Activated CD8-positive, alpha-beta memory T cell treated with anti-CD3 and anti-CD28 coated beads, Interleukin-2, amount 10 ng/mL, durations not matched to agents 7 days and 5 days (primary cell): ENCODE results near the gene FAM107A. TPM values are rescaled to one million over a fixed set of nuclear protein-coding genes. Genes with fewer than 3 reads are reported as not detected.
A peak's percentile ranks its signal among the peaks of the same experiment; 100 is the strongest.

Experiments used
- ATAC-seq: fragments of 150-1000 bp; cut with Tn5 transposase; one replicate; pipeline ENCODE4 v1.10.0; 2021; ENCODE audit warnings: moderate library complexity
- CTCF ChIA-PET: fragments of 350-600 bp; sonication (Branson Sonifier 250); formaldehyde crosslinking; loops from one replicate; lab custom pipeline; 2021; ENCODE audit warnings: antibody characterized with exemption; lab: Charles Lee
- DNase-seq: peaks from one replicate; pipeline ENCODE4 v3.0.0-alpha.2; 2020
- H3K27ac Mint-ChIP-seq: one replicate; pipeline ENCODE4 v1.8.0; 2021; ENCODE audit warnings: mild to moderate bottlenecking, mixed read lengths
- H3K27me3 Mint-ChIP-seq: one replicate; pipeline ENCODE4 v1.8.0; 2021; ENCODE audit warnings: mixed read lengths
- H3K36me3 Mint-ChIP-seq: one replicate; pipeline ENCODE4 v1.8.0; 2021; ENCODE audit warnings: mild to moderate bottlenecking, mixed read lengths
- H3K4me1 Mint-ChIP-seq: one replicate; pipeline ENCODE4 v1.8.0; 2021; ENCODE audit warnings: mixed read lengths
- H3K4me3 Mint-ChIP-seq: one replicate; pipeline ENCODE4 v1.8.0; 2021; ENCODE audit warnings: mild to moderate bottlenecking, moderate library complexity, mixed read lengths
- H3K9me3 Mint-ChIP-seq: one replicate; pipeline ENCODE4 v1.8.0; 2022; ENCODE audit warnings: low read depth, mixed read lengths
- total RNA-seq, 2 experiments: library from RNA; stranded (reverse); gene quantifications; one replicate each; pipeline ENCODE4 v1.2.3, GENCODE V29; 2021

FAM107A gene
- total RNA-seq, 2 experiments from 2014 or later, result not detected

GRCh38 chr3:58585994-58586393 is 8.8 kb upstream of the FAM107A start:
- Mint-ChIP-seq H3K27ac (no peak overlapping the region), H3K36me3 (peaks cover 4% of the 10 kb centered on the region), H3K9me3 (peaks cover 2% of the 10 kb centered on the region), H3K27me3 (peaks cover 60% of the 10 kb centered on the region), H3K4me3 (peak overlapping the region; percentile 79), H3K4me1 (peaks cover 11% of the 10 kb centered on the region)
- ATAC-seq (no peak), DNase-seq (no peak)
- CTCF ChIA-PET, result interaction anchor here (0.8 to 1.3 kb wide), 4 partner anchors 16 to 53 kb away, joined by 3 to 9 read pairs (median 3); no protein-coding TSS in a partner anchor

DNA sequence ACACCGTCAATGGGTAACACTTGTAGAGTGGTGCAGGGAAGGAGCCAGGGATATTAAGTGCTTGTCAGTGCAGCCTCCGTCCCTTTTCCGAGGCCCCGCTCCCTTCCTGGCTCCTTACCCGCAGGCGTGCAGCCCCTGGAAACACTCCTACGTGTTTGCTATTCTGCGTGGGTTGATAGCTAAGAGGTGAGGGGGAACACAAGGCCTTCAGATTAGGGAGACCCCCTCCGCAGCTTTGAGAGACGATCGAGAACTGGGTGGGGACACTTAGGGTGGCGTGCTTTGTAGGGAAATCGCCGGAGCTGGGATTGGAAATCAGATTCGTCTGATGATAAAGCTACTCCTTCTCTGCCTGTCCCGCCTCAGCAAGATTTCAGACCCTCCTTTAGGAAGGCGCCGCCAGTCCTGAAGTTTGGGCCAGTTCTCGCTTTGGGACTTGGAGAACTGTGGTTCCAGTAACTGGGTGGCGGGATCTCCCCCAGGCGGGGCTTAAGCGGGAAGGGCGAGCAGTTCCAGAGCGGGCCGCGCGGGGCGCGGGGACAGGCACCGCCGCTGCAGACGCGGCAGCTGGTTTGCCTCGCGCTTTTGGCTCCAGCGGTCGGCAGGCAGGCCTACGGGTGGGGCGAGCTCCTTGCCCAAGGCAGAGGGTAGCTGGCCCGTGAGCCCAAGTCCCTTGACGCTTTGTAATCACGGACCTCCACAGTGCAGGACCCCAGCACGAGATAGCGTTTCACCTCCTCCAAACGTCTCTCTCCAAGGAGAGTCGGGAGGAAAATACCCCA is 8.0 kb upstream of the FAM107A start:
- peak; percentile 96 for ATAC-seq

DNA sequence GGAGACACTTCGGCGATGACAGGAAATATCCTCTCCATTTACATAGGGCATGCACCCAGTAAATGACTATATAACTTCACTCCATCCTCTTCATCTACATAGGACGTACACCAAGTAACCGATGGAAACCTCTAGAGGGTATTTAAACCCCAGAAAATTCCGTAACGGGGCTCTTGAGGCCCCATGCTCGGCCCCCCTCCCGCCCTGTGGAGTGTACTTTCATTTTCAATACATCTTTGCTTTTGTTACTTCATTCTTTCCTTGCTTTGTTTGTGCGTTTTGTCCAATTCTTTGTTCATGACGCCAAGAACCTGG is 7.5 kb upstream of the FAM107A start:
- Mint-ChIP-seq H3K36me3 (peaks cover 4% of the 10 kb centered on the region), H3K9me3 (peaks cover 2% of the 10 kb centered on the region), H3K27me3 (peaks cover 59% of the 10 kb centered on the region), H3K4me3 (peak overlapping the region; percentile 79), H3K4me1 (peaks cover 11% of the 10 kb centered on the region), H3K27ac (no peak overlapping the region)
- DNase-seq, result no peak
- CTCF ChIA-PET, result interaction anchor here (1.0 to 1.3 kb wide), 5 partner anchors 15 to 278 kb away, joined by 3 to 9 read pairs (median 3); partner anchors contain the start of genes HTD2 and RPP14
- ATAC-seq, result peak; percentile 17

More for the DNA sequence above, 8.0 kb upstream of the FAM107A start:
- Mint-ChIP-seq H3K4me3 (peak overlapping the region; percentile 79), H3K27me3 (peaks cover 60% of the 10 kb centered on the region), H3K27ac (no peak overlapping the region), H3K4me1 (peaks cover 11% of the 10 kb centered on the region), H3K36me3 (peaks cover 4% of the 10 kb centered on the region), H3K9me3 (peaks cover 2% of the 10 kb centered on the region)
- DNase-seq, result peak; percentile 66
- CTCF ChIA-PET, result interaction anchor here (0.8 to 1.3 kb wide), 6 partner anchors 15 to 279 kb away, joined by 3 to 9 read pairs (median 3); partner anchors contain the start of genes HTD2 and RPP14

- no peak overlapping the region for H3K27ac Mint-ChIP-seq
- DNase-seq (no peak), ATAC-seq (no peak)
- H3K36me3 Mint-ChIP-seq, result peaks cover 3% of the 10 kb centered on the region
- peaks cover 11% of the 10 kb centered on the region for H3K4me1 Mint-ChIP-seq
- H3K4me3 Mint-ChIP-seq, result no peak overlapping the region
- H3K9me3 Mint-ChIP-seq, result peaks cover 1% of the 10 kb centered on the region
- CTCF ChIA-PET, result interaction anchor here (1.2 to 1.4 kb wide), 2 partner anchors 12 to 13 kb away, joined by 3 to 4 read pairs; no protein-coding TSS in a partner anchor
- peaks cover 35% of the 10 kb centered on the region for H3K27me3 Mint-ChIP-seq
Measured at GRCh38 chr3:58581328-58582091, 4.3 kb upstream of the FAM107A start.

- H3K27ac Mint-ChIP-seq, result no peak overlapping the region
- CTCF ChIA-PET, result no interaction called here
- H3K4me3 Mint-ChIP-seq, result no peak overlapping the region
- H3K36me3 Mint-ChIP-seq, result no peaks in the 10 kb centered on the region
- DNase-seq (no peak), ATAC-seq (no peak)
- H3K9me3 Mint-ChIP-seq, result no peaks in the 10 kb centered on the region
- H3K4me1 Mint-ChIP-seq, result peaks cover 8% of the 10 kb centered on the region
- peaks cover 29% of the 10 kb centered on the region for H3K27me3 Mint-ChIP-seq
Measured at GRCh38 chr3:58580826-58581327, 3.7 kb upstream of the FAM107A start.

- H3K9me3 Mint-ChIP-seq, result no peaks in the 10 kb centered on the region
- no peak overlapping the region for H3K4me3 Mint-ChIP-seq
- DNase-seq, result no peak
- CTCF ChIA-PET, result no interaction called here
- no peak overlapping the region for H3K27ac Mint-ChIP-seq
- ATAC-seq, result no peak
- H3K4me1 Mint-ChIP-seq, result no peaks in the 10 kb centered on the region
- H3K36me3 Mint-ChIP-seq, result no peaks in the 10 kb centered on the region
- H3K27me3 Mint-ChIP-seq, result peaks cover 9% of the 10 kb centered on the region
Measured at GRCh38 chr3:58578873-58579272, 1.7 kb upstream of the FAM107A start.

GRCh38 chr3:58576716-58577115 is 475 bp downstream of the FAM107A start:
- Mint-ChIP-seq H3K4me1 (no peaks in the 10 kb centered on the region), H3K9me3 (no peaks in the 10 kb centered on the region), H3K4me3 (no peak overlapping the region), H3K27me3 (peaks cover 8% of the 10 kb centered on the region), H3K27ac (no peak overlapping the region), H3K36me3 (no peaks in the 10 kb centered on the region)
- ATAC-seq (no peak), DNase-seq (no peak)
- CTCF ChIA-PET, result interaction anchor here (1.9 kb wide), 1 partner anchor 54 kb away, joined by 7 read pairs; no protein-coding TSS in a partner anchor

DNA sequence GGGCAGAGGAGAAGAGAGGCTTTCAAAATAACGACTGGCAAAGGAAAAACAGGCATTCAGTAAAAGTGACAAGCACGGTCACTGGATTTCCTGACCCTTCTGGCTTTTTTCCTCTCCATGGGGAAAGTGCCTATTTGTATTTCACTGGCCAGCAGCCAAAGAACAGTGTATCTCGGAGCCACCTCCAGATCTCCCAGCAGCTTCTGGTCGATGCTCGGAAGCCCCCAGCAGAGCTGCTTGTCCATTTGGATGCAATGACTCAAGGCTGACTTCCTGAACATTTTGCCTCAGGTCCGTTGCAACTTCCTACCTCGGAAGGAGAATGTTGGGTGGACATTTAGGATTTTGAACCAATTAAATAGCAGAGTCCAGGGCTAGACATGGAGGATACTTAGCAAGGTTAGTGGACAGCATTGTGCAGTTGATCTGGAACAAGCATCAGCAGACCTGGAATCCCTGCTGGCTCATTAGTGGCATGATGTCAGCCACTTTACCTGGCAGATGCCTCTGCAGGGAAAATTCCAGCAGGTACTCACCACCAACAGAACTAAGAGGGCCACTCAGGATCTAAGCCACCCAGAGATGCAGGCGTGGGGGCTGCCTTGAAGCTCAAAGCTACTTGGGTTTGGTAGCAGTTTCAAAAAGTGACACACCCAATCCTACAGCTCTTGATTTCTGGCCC is 1.1 kb downstream of the FAM107A start:
- CTCF ChIA-PET, result no interaction called here
- no peaks in the 10 kb centered on the region for H3K4me1 Mint-ChIP-seq

DNA sequence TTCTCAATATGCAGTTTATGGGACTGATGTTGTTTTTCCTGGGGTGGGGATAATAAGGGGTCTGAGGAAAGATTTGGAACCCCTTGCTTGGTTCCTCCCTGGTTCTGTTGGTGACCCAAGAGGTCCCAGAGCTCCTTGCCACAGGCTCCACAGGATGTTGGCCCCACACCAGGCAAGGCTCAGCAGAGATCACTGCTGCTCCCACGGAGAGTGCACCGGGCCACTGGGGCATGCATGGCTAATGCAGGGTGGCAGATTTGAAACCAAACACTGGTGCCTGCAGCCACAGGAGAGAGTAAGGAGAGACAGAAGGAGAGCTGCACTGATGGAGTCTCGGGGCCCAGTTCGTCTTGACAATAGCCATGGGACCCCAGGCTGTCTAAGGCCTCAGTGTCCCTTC is 2.5 kb downstream of the FAM107A start:
- no peak overlapping the region for H3K27ac Mint-ChIP-seq
- no peaks in the 10 kb centered on the region for H3K9me3 Mint-ChIP-seq
- ATAC-seq (no peak), DNase-seq (no peak)
- peaks cover 10% of the 10 kb centered on the region for H3K27me3 Mint-ChIP-seq
- no peaks in the 10 kb centered on the region for H3K4me1 Mint-ChIP-seq
- CTCF ChIA-PET, result interaction anchor here (12.2 kb wide), 1 partner anchor 55 kb away, joined by 163 read pairs; no protein-coding TSS in a partner anchor
- H3K4me3 Mint-ChIP-seq, result no peak overlapping the region
- H3K36me3 Mint-ChIP-seq, result no peaks in the 10 kb centered on the region

More for the DNA sequence above, 1.1 kb downstream of the FAM107A start:
- H3K4me3 Mint-ChIP-seq, result no peak overlapping the region
- no peak for DNase-seq
- no peaks in the 10 kb centered on the region for H3K9me3 Mint-ChIP-seq
- H3K36me3 Mint-ChIP-seq, result no peaks in the 10 kb centered on the region
- no peak for ATAC-seq
- peaks cover 5% of the 10 kb centered on the region for H3K27me3 Mint-ChIP-seq
- H3K27ac Mint-ChIP-seq, result no peak overlapping the region

DNA sequence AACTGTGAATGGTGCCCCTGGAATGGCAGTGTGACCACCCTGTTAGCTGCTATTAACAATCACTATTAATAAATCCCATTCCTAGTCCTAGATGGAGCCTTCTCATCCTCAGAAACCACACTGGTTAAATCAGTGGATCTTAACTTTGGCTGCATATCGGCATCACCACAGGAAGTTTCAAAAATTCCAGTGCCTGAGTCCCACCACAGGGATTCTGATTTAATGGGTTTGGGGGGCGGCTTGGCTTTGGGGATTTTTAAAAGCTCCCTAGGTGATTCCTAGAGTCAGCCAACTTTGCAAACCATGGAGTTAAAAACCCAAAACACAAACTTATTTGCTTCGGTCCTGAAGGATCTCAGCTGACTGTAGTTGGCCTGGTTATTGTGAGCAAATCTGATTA is 3.1 kb downstream of the FAM107A start:
- no peak overlapping the region for H3K4me3 Mint-ChIP-seq
- ATAC-seq (no peak), DNase-seq (no peak)
- no peak overlapping the region for H3K27ac Mint-ChIP-seq
- peaks cover 10% of the 10 kb centered on the region for H3K27me3 Mint-ChIP-seq
- H3K9me3 Mint-ChIP-seq, result no peaks in the 10 kb centered on the region
- CTCF ChIA-PET, result interaction anchor here (12.2 kb wide), 1 partner anchor 55 kb away, joined by 163 read pairs; no protein-coding TSS in a partner anchor
- no peaks in the 10 kb centered on the region for H3K4me1 Mint-ChIP-seq
- no peaks in the 10 kb centered on the region for H3K36me3 Mint-ChIP-seq

- peaks cover 3% of the 10 kb centered on the region for H3K4me1 Mint-ChIP-seq
- DNase-seq, result no peak
- H3K27ac Mint-ChIP-seq, result no peak overlapping the region
- no peaks in the 10 kb centered on the region for H3K9me3 Mint-ChIP-seq
- no peak for ATAC-seq
- peaks cover 10% of the 10 kb centered on the region for H3K27me3 Mint-ChIP-seq
- no peak overlapping the region for H3K4me3 Mint-ChIP-seq
- H3K36me3 Mint-ChIP-seq, result no peaks in the 10 kb centered on the region
- CTCF ChIA-PET, result interaction anchor here (12.2 kb wide), 1 partner anchor 56 kb away, joined by 163 read pairs; no protein-coding TSS in a partner anchor
Measured at GRCh38 chr3:58573640-58574039, 3.6 kb downstream of the FAM107A start.

- DNase-seq, result no peak
- peaks cover 10% of the 10 kb centered on the region for H3K27me3 Mint-ChIP-seq
- no peaks in the 10 kb centered on the region for H3K9me3 Mint-ChIP-seq
- H3K36me3 Mint-ChIP-seq, result no peaks in the 10 kb centered on the region
- H3K4me3 Mint-ChIP-seq, result no peak overlapping the region
- no peak overlapping the region for H3K27ac Mint-ChIP-seq
- H3K4me1 Mint-ChIP-seq, result peaks cover 4% of the 10 kb centered on the region
- no peak for ATAC-seq
- CTCF ChIA-PET, result interaction anchor here (1.6 to 12.2 kb wide), 2 partner anchors 16 to 57 kb away, joined by 3 to 163 read pairs; no protein-coding TSS in a partner anchor
Measured at GRCh38 chr3:58572634-58573230, 4.5 kb downstream of the FAM107A start.
